GM12878 (cell line): ENCODE results near the gene ARPC1B.

ENCODE experiments used
- CTCF ChIP-seq, 3 experiments: IDR thresholded peaks in 2 of 3; conservative IDR thresholded peaks in 1 of 3; 2 replicates each; pipeline ENCODE4 v1.5.1; 2011; ENCODE audit warnings: low read depth in 3 of 3, low read length in 3 of 3, mild to moderate bottlenecking in 3 of 3, control low read depth in 2 of 3, moderate library complexity in 2 of 3, inconsistent platforms in 1 of 3, mixed read lengths in 1 of 3; ENCODE audit not compliant: control insufficient read depth in 2 of 3, insufficient read depth in 1 of 3; ENCODE audit errors: extremely low read depth in 1 of 3
- MYB ChIP-seq: fragments of 150-350 bp; IDR thresholded peaks from 2 replicates; pipeline ENCODE4 v1.6.1; 2014; ENCODE audit warnings: mild to moderate bottlenecking, low read depth, low read length, borderline replicate concordance
- NFYA ChIP-seq: IDR thresholded peaks from 2 replicates; pipeline ENCODE4 v1.6.1; 2011; ENCODE audit warnings: low read depth, mild to moderate bottlenecking, low read length, improper control_type of control experiment, borderline replicate concordance
- NRF1 ChIP-seq: conservative IDR thresholded peaks from 2 replicates; pipeline ENCODE4 v1.6.1; 2011; ENCODE audit warnings: mild to moderate bottlenecking, low read depth, low read length, improper control_type of control experiment
- POLR2AphosphoS5 ChIP-seq: IDR thresholded peaks from 2 replicates; pipeline ENCODE4 v1.6.1; 2011; ENCODE audit warnings: mild to moderate bottlenecking, low read length, inconsistent platforms
- RAD21 ChIP-seq: IDR thresholded peaks from 2 replicates; pipeline ENCODE4 v1.6.1; 2011; ENCODE audit warnings: mild to moderate bottlenecking, low read depth, low read length, moderate library complexity; ENCODE audit not compliant: insufficient read depth
- REST ChIP-seq: IDR thresholded peaks from 2 replicates; pipeline ENCODE4 v1.6.1; 2012; ENCODE audit warnings: mild to moderate bottlenecking, low read depth, low read length
- SIN3A ChIP-seq: IDR thresholded peaks from 2 replicates; pipeline ENCODE4 v1.6.1; 2012; ENCODE audit warnings: low read depth, low read length, improper control_type of control experiment
- SP1 ChIP-seq: IDR thresholded peaks from one replicate; pipeline ENCODE4 v1.6.1; 2011; ENCODE audit warnings: low read depth, low read length

- TF ChIP-seq CTCF (IDR thresholded peaks at IDR 0.05 in 2 of 3, conservative IDR thresholded peaks at IDR 0.05 in 1 of 3; ENCODE audit: control insufficient read depth in 2 of 3, extremely low read depth in 1 of 3, insufficient read depth in 1 of 3, low read depth in 3 of 3, low read length in 3 of 3), result no peak
- TF ChIP-seq RAD21, result no peak
- TF ChIP-seq NRF1, result no peak
- no peak for TF ChIP-seq MYB
- no peak for TF ChIP-seq REST
- TF ChIP-seq SIN3A, result no peak
- no peak for TF ChIP-seq SP1
- no peak for TF ChIP-seq POLR2AphosphoS5
- no peak for TF ChIP-seq NFYA
Observed at GRCh38 chr7:99422186-99422585, 47.7 kb downstream of the ARPC1B start.
